DOHH2 (cell line): ENCODE data around the gene RNF145.
A peak's percentile ranks its signal among the peaks of the same experiment; 100 is the strongest.
"Not testable (repeated sequence)": the region's sequence is repeated elsewhere in the genome, so short reads cannot be mapped to it uniquely, and the experiment has no call there.

Experiments
- H3F3A ChIP-seq: fragments of 200-600 bp; sonication (generic), shearing (Covaris generic); 2 replicates; pipeline ENCODE4 v1.6.0; 2016; ENCODE audit warnings: antibody characterized with exemption, mild to moderate bottlenecking; ENCODE audit not compliant: control insufficient read depth, insufficient read depth
- H3K27ac ChIP-seq: fragments of 200-600 bp; sonication (generic); 2 replicates; pipeline ENCODE4 v1.5.1; 2014; ENCODE audit warnings: low read depth, mild to moderate bottlenecking, low read length, moderate library complexity
- H3K27me3 ChIP-seq: fragments of 200-600 bp; sonication (generic); 2 replicates; pipeline ENCODE4 v1.6.1; 2014; ENCODE audit warnings: mild to moderate bottlenecking, low read length, mixed read lengths; ENCODE audit not compliant: control insufficient read depth
- H3K36me3 ChIP-seq: fragments of 200-600 bp; sonication (generic); 2 replicates; pipeline ENCODE4 v1.6.1; 2014; ENCODE audit warnings: mild to moderate bottlenecking, low read length, moderate library complexity, mixed read lengths; ENCODE audit not compliant: control insufficient read depth
- H3K4me1 ChIP-seq: fragments of 200-600 bp; sonication (generic); 2 replicates; pipeline ENCODE4 v1.6.1; 2014; ENCODE audit warnings: mild to moderate bottlenecking, low read length, mixed read lengths; ENCODE audit not compliant: control insufficient read depth
- H3K4me2 ChIP-seq: fragments of 200-600 bp; sonication (generic); 2 replicates; pipeline ENCODE4 v1.6.0; 2014; ENCODE audit warnings: mild to moderate bottlenecking, low read length, moderate library complexity
- H3K4me3 ChIP-seq: fragments of 200-600 bp; sonication (generic); 2 replicates; pipeline ENCODE4 v1.5.1; 2014; ENCODE audit warnings: mild to moderate bottlenecking, low read length, mixed read lengths
- H3K79me2 ChIP-seq: fragments of 200-600 bp; sonication (generic); 2 replicates; pipeline ENCODE4 v1.6.1; 2014; ENCODE audit warnings: mild to moderate bottlenecking, low read length, mixed read lengths; ENCODE audit not compliant: control insufficient read depth
- H3K9me2 ChIP-seq: fragments of 200-600 bp; sonication (generic); replicated peaks from 2 replicates; pipeline ENCODE4 v1.6.1; 2014; ENCODE audit warnings: mild to moderate bottlenecking, low read length, mixed read lengths; ENCODE audit not compliant: control insufficient read depth
- H3K9me3 ChIP-seq: fragments of 200-600 bp; sonication (generic); 2 replicates; pipeline ENCODE4 v1.6.1; 2014; ENCODE audit warnings: antibody characterized with exemption, low read length, mixed read lengths; ENCODE audit not compliant: control insufficient read depth, insufficient read depth
- H4K20me1 ChIP-seq: fragments of 200-600 bp; sonication (generic); 2 replicates; pipeline ENCODE4 v1.6.0; 2014; ENCODE audit warnings: low read depth, mild to moderate bottlenecking, antibody characterized with exemption, low read length, moderate library complexity; ENCODE audit not compliant: control insufficient read depth, insufficient read depth
- EZH2phosphoT487 ChIP-seq: fragments of 200-600 bp; sonication (generic); IDR thresholded peaks from 2 replicates; pipeline ENCODE4 v1.6.1; 2017; ENCODE audit warnings: borderline replicate concordance, mild to moderate bottlenecking, antibody characterized with exemption, low read length, moderate library complexity, mixed read lengths
- TF ChIP-seq, protein P1 (sequence below): fragments of 200-600 bp; sonication (generic); IDR thresholded peaks from one replicate; pipeline ENCODE4 v1.5.1; 2014; ENCODE audit warnings: antibody characterized with exemption, mild to moderate bottlenecking, low read depth, low read length; ENCODE audit not compliant: poor library complexity, severe bottlenecking

The RNF145 gene

DNA sequence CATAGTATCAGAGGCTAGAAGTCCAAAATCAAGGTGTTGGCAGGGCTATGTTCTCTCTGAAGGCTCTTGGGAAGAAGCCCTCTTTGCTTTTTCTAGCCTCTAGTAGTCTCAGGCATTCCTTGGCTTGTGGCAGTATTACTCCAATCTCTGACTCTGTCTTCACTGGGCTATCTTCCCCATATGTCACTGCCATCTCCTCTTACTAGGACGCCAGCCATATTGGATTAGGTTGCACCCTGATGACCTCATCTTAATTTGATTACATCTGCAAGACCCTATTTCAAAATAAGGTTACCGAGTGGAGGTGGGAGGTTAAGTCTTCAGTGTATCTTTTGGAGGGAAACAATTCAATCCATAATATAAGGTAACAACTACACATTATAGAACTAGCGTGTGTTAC is 88.3 kb downstream of the RNF145 start:
- H3K4me2 ChIP-seq: no peak overlapping the region
- H3K9me3 ChIP-seq: 0 out of 2 replicates have a peak, but pooled peaks cover 5% of the 10 kb centered on the region
- no peaks in the 10 kb centered on the region for H4K20me1 ChIP-seq
- H3K79me2 ChIP-seq: no peaks in the 10 kb centered on the region
- no peaks in the 10 kb centered on the region for H3K27me3 ChIP-seq
- no peak for TF ChIP-seq EZH2phosphoT487
- TF ChIP-seq, protein P1, sequence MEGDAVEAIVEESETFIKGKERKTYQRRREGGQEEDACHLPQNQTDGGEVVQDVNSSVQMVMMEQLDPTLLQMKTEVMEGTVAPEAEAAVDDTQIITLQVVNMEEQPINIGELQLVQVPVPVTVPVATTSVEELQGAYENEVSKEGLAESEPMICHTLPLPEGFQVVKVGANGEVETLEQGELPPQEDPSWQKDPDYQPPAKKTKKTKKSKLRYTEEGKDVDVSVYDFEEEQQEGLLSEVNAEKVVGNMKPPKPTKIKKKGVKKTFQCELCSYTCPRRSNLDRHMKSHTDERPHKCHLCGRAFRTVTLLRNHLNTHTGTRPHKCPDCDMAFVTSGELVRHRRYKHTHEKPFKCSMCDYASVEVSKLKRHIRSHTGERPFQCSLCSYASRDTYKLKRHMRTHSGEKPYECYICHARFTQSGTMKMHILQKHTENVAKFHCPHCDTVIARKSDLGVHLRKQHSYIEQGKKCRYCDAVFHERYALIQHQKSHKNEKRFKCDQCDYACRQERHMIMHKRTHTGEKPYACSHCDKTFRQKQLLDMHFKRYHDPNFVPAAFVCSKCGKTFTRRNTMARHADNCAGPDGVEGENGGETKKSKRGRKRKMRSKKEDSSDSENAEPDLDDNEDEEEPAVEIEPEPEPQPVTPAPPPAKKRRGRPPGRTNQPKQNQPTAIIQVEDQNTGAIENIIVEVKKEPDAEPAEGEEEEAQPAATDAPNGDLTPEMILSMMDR: no peak
- no peaks in the 10 kb centered on the region for H3K9me2 ChIP-seq
- H3K4me3 ChIP-seq: no peak overlapping the region
- no peak overlapping the region for H3K27ac ChIP-seq
- peaks cover 6% of the 10 kb centered on the region for H3K4me1 ChIP-seq
- no peaks in the 10 kb centered on the region for H3K36me3 ChIP-seq
- H3F3A ChIP-seq: no peaks in the 10 kb centered on the region

DNA sequence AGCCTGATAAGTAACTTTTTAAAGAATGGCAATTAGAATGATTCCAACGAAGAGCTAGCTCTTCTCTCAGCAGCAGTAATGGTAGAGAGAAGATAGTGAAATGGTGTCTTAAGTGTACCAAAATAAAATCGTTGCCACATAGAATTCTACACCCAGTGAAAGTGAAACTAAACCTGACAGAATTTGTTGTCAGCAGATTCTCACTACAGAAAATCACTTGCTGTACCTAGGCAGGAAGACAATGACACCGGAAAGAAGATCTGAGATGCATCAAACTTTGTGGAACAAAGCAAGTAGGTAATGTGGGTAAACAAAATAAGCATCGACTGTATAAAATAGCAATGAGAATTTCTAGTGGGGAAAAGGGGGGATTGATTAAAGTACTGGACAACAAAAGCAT is 88.9 kb downstream of the RNF145 start:
- no peaks in the 10 kb centered on the region for H3K9me2 ChIP-seq
- H3K9me3 ChIP-seq: 0 out of 2 replicates have a peak, but pooled peaks cover 5% of the 10 kb centered on the region
- no peaks in the 10 kb centered on the region for H4K20me1 ChIP-seq
- H3K27me3 ChIP-seq: no peaks in the 10 kb centered on the region
- H3K4me1 ChIP-seq: peaks cover 6% of the 10 kb centered on the region
- H3K36me3 ChIP-seq: no peaks in the 10 kb centered on the region
- H3K4me2 ChIP-seq: peak overlapping the region; percentile 26
- TF ChIP-seq, protein P1: no peak
- no peak for TF ChIP-seq EZH2phosphoT487
- H3K4me3 ChIP-seq: no peak overlapping the region
- no peak overlapping the region for H3K27ac ChIP-seq
- H3K79me2 ChIP-seq: no peaks in the 10 kb centered on the region
- H3F3A ChIP-seq: no peaks in the 10 kb centered on the region

- not testable (repeated sequence) for H3K4me1 ChIP-seq, H3K4me2 ChIP-seq, H3F3A ChIP-seq, H3K27ac ChIP-seq, H3K4me3 ChIP-seq, H3K27me3 ChIP-seq, H3K9me3 ChIP-seq, H3K9me2 ChIP-seq, H3K79me2 ChIP-seq, H3K36me3 ChIP-seq, H4K20me1 ChIP-seq
Measured at GRCh38 chr5:159119842-159120241, 89.5 kb downstream of the RNF145 start.

DNA sequence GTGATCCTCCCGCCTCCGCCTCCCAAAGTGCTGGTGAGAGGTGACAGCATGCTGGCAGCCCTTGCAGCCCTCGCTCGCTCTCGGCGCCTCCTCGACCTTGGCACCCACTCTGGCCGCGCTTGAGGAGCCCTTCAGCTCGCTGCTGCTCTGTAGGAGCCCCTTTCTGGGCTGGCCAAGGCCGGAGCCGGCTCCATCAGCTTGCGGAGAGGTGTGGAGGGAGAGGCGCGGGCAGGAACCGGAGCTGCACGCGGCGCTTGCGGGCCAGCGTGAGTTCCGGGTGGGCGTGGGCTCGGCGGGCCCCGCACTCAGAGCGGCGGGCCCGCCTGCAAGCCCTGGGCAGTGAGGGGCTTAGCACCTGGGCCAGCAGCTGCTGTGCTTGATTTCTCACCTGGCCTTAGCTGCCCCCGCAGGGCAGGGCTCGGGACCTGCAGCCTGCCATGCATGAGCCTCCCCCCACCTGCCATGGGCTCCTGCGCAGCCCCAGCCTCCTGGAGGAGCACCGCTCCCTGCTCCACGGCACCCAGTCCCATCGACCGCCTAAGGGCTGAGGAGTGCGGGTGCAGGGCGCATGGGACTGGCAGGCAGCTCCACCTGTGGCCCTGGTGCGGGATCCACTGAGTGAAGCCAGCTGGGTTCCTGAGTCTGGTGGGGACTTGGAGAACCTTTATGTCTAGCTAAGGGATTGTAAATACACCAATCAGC is 90.2 kb downstream of the RNF145 start:
- not testable (repeated sequence) for H3K79me2 ChIP-seq, H4K20me1 ChIP-seq, H3K4me3 ChIP-seq, H3K9me3 ChIP-seq, H3K4me2 ChIP-seq, H3K27ac ChIP-seq, H3F3A ChIP-seq, H3K36me3 ChIP-seq, H3K27me3 ChIP-seq, H3K9me2 ChIP-seq, H3K4me1 ChIP-seq
